IPS-11a (cell line): ENCODE results near the gene SFMBT2.
"Not testable (repeated sequence)": the region's sequence is repeated elsewhere in the genome, so short reads cannot be mapped to it uniquely, and the experiment has no call there.

Experiments used
- H3K4me3 ChIP-seq: one replicate; pipeline ENCODE4 v1.5.1; 2013; ENCODE audit warnings: low read depth, low read length, control low read depth

Gene SFMBT2

DNA sequence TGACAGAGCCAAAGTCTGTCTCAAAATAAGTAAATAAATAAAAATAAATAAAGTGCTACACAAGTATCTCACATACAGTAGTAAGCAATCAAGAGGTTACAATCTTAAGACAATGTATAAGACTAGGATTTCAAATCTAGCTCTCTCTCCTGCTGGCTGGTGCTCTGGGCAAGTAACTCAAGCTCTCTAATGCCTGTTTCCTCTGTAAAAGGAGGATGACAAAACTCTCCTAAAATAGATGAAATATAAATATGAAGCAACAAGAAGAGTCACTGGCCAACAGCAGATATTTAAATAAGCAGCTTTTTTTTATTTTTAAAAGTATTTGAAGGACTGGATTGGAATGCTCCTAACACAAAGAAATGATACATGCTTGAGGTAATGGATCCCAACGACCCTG, 7.2 kb downstream of the SFMBT2 start:
- H3K4me3 ChIP-seq: no peak overlapping the region

DNA sequence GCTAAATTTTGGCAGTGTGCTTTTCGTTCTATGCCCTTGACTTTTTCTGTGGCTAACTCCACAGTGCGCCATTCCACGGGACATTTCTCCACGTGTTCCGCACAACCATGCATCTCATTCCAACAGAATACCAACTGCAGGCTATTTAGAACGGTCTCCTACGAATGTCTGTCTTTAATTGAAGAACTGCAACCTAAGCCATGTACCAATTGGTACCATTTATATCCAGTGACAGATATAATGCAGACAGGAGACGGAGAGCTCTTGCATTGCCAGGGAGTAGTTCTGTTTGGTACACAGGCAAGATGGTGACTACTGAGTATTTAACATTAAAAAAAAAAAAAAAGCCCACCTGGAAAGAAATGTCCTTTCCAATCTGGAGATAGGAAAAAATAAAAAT, 9.1 kb downstream of the SFMBT2 start:
- no peak overlapping the region for H3K4me3 ChIP-seq

DNA sequence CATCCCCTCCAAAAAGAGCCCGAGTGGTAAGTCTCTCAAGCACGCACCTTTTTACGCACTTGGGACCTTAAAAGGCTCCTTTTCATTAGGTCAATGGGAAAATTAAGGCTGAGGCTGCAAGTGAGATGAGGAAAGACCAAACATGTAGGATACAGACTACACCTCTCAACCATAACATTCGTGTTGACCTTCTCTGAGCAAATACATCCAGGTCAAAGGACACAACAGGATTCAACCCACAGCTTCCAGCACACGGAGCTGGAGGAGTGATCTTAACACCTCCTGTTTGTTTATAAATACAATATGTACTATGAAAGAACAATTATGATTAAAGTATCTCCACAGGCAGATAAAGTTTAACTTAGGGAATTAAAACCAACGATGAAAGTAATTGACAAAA, 9.7 kb downstream of the SFMBT2 start:
- no peak overlapping the region for H3K4me3 ChIP-seq

DNA sequence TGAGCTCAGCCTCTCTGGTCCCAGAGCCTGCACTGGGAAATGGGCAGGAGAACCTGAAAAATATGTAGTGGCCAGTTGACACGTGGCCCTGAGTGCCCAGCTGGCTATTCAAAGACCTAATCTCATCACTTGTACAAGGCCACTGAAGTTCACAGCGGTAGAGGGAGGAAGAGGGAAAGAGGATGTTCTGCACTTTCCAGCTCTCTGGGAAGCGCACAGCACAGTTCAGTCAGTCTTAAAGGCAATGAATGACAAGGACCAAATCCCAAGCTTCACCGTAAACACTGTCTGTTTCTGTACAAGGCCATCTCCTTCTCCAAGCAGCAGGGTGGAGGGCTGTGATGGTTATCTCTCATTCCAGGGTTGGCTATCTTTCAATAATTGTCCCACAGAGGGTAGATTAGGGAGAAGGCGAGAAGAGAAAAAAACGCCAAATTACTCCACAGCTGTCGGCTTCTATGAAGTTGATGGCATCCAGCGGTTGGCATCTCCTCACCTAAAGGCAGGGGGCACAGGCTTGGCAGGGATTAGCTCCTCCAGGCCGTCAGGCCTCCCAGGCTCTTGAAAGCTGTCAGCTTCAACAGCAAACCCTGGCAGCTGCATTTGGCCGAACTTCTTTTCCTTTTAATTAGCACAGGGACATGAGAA, 10.6 kb downstream of the SFMBT2 start:
- H3K4me3 ChIP-seq: no peak overlapping the region

DNA sequence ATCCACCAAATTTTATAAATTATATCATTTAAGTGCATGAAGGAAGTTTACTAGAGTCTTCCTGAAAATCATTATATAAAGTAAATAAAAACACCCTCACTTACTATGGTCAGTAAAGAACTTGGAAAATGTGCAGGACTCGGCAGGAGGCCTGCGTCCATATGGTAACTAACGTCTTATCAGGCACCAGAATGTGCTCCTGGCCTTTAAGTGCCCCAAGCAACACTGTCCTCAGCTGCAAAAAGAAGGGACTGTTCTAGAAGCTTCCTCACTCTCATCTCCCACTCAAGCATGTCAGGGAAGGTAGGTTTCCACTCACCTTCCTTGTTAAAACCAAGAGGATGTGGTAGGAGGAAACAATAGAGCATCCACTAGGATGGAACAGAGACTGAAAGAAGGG, 11.3 kb downstream of the SFMBT2 start:
- no peak overlapping the region for H3K4me3 ChIP-seq

DNA sequence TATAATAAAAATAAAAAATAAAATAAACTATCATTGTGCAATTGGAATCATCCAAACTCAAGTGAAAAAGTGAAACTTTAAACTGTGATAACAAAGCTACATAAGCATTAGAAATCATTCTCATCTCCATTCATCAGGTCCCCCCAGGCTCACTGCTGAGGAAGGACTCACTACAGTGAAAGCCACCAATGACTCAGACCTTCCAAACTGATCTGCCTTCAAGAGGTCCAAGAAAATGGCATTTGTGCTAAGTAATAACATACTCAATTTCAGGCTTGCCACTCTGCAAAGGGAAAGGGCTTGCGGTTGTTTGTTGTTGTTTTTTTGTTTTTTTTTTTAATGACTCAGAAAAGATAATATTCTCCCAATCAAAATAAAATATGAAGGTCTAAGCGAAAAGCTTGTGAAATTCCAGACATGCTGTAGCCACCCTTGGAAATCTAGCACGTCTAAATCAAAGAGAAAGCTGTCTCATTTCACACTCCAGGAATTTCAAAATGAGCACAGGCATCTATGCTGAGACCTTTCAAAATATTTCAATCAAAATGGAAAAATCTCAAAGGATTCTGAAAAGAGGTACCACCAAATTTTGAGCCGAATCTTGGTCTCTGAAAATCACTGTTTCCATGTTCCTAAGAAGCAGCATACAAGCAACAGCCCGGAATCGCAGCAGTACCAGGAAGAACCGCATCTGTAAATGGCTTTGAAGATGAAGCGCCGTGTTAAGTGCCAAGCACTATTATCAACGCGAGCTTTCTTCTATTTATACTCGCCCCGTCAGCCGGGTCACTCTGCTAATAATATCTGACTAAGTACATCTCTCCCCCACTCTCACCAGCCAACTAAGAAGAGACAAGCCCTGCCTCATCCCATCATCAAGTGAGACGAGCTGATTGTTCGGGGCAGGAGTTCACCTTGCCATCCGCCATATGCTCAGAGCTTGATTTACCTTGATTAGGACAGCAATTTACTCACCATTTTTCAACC, 13.5 kb downstream of the SFMBT2 start:
- no peak overlapping the region for H3K4me3 ChIP-seq

DNA sequence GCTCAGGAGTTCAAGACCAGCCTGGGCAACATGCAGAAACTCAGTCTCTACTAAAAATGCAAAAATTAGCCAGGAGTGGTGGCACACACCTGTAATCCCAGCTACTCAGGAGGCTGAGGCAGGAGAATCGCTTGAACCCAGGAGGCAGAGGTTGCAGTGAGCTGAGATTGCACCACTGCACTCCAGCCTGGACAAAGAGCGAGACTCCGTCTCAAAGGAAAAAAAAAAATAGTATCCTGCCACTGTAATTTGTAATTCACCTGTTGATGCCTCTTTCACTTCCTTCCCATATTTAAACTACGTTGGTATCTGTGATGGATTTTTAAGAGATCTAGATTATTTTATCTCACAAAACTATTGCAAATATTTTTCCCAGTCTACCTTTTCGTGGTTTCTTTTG, 18.5 kb downstream of the SFMBT2 start:
- H3K4me3 ChIP-seq: not testable (repeated sequence)

DNA sequence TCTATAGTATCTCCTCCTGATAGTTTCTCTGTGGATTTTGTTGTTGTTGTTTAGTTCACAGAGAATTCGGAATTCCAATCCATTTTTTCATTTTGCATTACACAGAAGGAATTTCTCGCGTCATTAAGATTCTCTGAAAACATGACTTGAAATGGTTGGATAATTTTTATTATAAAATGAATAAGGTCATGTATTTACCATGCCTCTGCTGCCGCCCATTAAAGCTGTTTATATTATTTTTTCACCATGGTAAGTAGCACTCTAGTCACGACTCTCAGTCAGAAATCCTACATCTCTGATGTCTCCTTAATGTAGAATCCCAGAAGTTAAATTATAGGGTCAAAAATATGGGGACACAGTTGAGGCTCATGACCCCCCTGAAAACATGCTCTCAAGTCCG, 19.1 kb downstream of the SFMBT2 start:
- H3K4me3 ChIP-seq: no peak overlapping the region

DNA sequence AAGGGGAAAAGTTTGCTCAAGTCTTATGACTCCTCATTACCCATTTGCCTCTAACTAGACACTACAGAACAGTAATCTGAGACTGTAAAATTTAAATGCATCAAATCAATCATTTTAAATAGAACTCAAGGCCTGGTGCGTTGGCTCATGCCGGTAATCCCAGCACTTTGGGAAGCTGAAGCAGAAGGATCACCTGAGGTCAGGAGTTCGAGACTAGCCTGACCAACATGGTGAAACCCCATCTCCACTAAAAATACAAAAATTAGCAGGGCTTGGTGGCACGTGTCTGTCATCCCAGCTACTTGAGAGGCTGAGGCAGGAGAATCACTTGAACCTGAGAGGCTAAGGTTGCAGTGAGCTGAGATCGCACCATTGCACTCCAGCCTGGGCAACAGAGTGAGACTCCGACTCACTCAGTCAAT, 20.1 kb downstream of the SFMBT2 start:
- H3K4me3 ChIP-seq: not testable (repeated sequence)

DNA sequence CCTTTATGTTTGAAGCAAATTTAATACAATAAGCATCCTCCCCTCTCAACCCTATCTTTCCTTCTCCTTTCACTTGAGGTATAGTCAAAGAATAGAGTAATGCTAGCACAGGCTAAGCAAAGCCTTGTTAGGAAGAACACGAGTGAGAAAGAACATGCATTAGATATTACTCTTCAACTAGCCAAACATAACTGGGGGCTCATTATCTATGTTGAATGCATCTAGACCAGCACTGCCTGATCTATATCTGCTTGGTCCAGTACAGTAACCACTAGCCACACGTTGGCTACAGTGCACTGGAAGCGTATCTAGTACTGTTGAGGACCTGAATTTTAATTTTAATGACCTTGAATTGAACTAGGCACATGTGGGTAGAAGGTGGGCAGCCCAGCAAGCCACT, 21.0 kb downstream of the SFMBT2 start:
- H3K4me3 ChIP-seq: no peak overlapping the region

DNA sequence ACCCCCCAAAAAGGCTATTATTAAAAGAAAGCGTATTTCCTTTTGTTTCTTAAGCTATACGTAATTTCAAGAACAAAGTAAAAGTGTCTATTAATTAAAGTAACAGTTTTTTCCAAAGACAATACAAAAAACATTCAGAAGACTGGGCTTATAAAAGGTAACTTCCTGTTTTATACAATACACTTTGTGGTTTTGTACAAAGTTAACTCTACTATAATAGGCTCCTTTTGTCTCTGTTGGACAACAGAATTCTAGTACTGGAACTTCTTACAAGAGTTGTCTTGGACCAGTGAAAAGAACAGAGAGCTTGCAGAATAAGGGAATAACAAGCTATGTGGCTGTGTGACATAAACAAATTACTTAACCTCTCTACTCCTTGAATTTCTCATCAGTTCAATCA, 21.5 kb downstream of the SFMBT2 start:
- no peak overlapping the region for H3K4me3 ChIP-seq

DNA sequence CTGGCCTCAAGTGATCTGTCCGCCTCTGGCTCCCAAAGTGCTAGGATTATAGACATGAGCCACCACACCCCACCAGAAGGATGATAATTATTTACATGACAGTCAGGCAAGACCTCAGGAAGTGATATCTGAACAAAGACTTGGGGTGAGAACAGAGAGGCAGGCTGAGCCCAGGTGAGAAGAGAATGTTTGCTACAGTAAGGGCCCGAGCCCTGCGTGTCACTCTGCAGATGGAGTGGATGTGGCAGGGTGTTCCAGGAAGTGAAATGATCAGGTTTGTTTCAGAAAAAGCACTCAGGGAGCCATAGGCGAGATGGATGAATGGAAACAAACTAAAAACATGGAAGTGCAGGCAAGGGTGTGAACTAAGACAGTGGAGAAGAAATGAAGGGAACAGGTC, 22.2 kb downstream of the SFMBT2 start:
- H3K4me3 ChIP-seq: no peak overlapping the region

DNA sequence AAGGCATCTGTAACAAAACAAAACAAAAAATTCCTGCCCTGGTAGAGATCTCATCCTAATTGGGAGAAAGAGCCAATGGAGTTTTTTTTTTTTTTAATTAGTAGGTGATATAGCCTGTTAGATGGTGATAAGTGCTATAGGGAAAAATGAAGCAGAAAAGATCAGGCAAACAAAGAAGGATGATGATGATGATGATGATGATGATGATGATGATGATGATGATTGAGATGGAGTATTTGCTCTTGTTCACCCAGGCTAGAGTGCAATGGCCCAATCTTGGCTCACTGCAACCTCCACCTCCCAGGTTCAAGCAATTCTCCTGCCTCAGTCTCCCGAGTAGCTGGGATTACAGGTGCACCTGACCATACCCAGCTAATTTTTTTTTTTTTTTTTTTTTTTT, 22.7 kb downstream of the SFMBT2 start:
- H3K4me3 ChIP-seq: not testable (repeated sequence)

DNA sequence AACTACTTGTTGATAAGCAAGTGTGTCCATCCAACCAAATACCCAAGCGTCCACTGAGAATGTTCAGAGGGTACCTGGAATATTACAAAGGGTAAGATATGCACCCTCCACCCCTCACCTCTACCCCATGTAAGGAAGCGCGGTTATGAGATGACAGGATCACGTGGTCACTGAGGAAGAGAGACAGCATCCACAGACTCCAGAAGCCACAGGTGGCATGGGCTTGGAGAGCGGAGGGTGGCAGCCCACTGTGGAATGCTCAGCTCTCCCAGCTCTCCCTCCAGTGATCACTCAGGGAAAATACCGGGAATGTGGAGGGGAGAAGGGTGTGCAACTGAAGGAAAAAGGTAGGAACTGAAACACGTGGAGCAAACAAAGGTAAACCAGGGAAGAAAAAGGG, 25.7 kb downstream of the SFMBT2 start:
- no peak overlapping the region for H3K4me3 ChIP-seq

DNA sequence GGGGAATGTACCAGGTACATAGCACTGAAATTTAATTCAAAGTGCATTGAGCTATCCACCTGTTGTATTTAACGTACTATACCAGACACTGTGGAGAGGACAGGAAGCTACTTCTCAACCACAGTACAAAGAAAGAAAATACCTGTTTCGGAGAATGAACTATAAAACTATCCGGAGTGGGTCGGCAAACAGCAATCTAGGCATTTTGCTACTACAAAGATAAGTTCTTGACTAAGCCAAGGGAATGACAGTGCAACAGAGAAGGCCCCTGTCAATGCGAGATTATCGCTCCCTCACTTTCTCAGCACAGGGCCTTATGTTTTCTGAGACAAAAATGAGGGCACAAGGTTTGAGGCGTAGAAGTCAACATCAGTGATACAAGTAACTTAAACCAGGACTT, 27.4 kb downstream of the SFMBT2 start:
- H3K4me3 ChIP-seq: no peak overlapping the region

DNA sequence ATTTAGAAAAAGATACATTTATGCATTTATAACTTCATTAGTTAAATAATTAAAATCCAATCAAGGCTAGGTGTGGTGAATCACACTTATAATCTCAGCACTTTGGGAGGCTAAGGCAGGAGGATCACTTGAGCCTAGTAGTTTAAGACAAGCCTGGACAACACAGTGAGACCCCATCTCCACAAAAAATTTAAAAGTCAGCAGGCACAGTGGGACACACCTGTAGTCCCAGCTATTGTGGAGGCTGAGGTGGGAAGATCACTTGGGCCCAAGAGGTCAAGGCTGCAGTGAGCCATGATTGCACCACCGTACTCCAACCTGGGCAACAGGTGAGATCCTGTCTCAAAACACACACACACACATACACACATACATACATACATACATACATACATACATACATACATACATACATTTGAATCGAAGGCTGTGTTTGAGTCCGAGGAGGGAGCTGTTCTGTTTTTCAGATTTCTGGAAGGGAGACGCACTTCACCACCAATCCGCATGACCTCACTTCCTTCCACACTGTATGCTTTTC, 30.1 kb downstream of the SFMBT2 start:
- H3K4me3 ChIP-seq: no peak overlapping the region

DNA sequence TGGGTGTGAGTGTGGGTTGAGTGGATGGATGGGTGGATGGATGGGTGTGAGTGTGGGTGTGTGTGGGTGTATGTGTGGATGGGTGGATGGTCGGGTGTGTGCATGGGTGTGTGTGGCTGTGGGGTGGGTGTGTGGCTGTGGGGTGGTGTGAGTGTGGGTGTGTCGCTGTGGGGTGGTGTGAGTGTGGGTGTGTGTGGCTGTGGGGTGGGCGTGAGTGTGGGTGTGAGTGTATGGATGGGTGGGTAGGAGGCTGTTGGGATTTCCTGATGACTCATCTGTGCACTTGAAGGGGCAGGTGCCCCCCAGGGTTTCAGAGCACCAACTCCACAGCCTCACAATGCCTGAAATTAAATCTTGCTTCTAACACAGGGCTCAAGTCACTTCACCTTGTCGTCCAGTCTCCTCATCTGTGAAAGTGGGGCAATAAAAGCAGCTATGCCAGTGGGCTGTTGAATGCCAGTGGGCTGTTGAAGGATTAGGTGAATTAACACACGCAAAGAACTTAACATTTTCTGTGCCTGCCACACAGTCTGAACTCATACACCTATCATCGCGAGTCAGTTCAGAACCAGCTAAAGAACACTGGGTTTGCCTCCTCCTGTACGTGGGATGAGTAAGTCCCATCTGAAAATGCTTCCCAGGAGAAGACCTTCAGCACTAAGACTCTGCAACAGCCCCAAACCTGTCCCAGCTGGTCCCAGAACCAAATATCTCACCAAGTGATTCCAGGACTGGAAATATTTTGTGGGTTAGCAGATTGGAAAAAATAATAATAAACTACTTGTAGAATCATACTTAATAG, 32.0 kb downstream of the SFMBT2 start:
- H3K4me3 ChIP-seq: no peak overlapping the region

DNA sequence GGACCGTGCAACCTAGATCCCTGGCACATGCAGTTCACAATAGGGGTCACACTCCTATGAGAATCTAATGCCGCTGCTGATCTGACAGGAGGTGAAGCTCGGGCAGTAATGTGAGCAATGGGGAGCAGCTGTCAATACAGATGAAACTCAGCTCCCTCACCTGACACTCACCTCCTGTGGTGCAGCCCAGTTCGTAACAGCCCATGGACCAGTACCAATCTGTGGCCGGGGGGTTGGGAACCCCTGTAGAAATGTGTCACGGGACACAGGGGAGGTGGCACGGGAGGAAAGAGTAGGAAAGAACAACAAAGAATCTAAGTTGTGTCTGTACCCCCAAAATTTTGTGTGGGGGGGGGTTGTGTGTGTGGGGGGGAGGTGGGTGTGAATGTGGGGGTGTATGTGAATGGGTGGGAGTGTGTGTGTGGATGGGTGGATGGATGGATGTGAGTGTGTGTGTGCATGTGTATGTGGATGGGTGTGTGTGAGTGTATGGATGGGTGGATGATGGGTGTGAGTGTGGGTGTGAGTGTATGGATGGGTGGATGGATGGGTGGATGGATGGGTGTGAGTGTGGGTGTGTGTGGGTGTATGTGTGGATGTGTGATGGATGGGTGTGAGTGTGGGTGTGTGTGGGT, 33.1 kb downstream of the SFMBT2 start:
- H3K4me3 ChIP-seq: no peak overlapping the region

DNA sequence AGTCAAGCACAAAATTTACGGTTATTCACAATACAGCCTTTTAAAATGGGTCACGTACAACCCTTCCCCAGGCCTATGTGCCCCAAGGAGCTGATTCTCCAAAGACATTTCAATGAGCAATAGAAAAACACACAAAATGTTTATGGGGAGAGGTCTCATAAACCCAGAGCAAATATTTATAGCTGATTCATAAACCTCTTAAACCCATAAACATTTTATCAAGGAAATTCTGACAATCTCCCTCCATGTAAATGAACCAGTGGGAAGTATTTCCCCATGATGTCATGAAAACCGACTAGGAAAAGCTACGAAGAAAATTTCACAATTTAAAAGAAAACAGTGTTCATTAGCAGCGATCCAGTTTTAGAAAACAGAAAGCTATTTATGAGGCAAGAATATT, 36.0 kb downstream of the SFMBT2 start:
- no peak overlapping the region for H3K4me3 ChIP-seq

DNA sequence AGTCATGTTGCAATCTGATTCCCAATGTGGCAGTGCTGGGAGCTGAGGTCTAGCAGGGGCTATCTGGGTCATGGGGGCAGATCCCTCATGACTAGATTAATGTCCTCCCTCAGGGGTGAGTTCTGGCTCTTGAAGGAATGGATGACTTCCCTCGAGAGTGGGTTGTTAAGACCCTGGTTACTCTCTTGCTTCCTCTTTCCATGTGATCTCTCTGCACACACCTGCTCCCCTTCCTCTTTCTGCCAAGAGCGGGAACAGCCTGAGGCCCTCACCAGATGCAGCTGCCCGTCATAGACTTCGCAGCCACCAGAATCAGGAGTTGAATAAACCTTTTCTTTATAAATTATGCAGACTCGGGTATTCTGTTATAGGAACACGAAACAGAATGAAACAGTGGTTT, 37.8 kb downstream of the SFMBT2 start:
- no peak overlapping the region for H3K4me3 ChIP-seq

DNA sequence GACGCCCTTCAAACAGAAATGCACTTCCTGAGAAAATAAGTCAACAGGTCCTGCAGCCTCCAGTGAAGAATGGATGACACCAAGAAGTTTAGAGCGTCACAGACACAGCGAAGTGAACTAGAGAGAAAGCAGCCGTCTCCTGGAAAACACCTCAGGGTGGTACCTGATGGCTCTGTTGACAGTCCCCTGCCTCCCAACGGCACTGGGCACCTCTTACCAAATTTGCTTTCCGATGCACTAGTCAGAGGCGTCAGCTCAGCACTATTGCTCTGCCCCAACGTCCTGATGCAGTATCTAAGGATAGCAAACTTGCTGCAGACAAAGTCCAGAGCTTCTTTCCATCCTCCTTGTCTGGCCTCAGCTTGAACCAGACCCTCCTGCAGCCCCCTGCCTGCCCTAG, 38.3 kb downstream of the SFMBT2 start:
- no peak overlapping the region for H3K4me3 ChIP-seq
